ENCODE data around the gene MAB21L2. TPM values are rescaled to one million over a fixed set of nuclear protein-coding genes. Genes with fewer than 3 reads are reported as not detected.

Gene MAB21L2
- total and polyA plus RNA-seq, 2 of the 8 experiments (the other 6 are each of a cell fraction or from before 2014, with no cell fraction given), result 0.03 TPM; not detected in 1

- WGBS, 2 experiments (ENCODE audit: extremely low coverage in 1 of 2, insufficient coverage in 1 of 2, insufficient read length in 1 of 2, insufficient replicate concordance in 2 of 2, low coverage in 1 of 2, low lambda C conversion rate in 2 of 2, missing lambda C conversion rate in 1 of 2), result 1% methylated on average over 62 of the region's 66 CpGs; no CpG with 5 or more reads in 1 of the 2 experiments
- Histone ChIP-seq H2BK15ac (ENCODE audit: low read length) (no peak overlapping the region), H2AK5ac (ENCODE audit: low read depth, low read length) (no peak overlapping the region), H3K14ac (ENCODE audit: insufficient read length) (no peak overlapping the region), H3K23ac (ENCODE audit: insufficient read length) (no peak overlapping the region), H3K27me3 (replicated peaks in 1 of 4; ENCODE audit: control insufficient read depth in 3 of 4, extremely low read depth in 1 of 4, insufficient read depth in 3 of 4, low read length in 3 of 4) (peaks cover 2 to 48% (median 34%) of the 10 kb centered on the region in 4 experiments; a peak in 6 of 7 replicates), H2BK20ac (ENCODE audit: low read length) (no peak overlapping the region), H4K8ac (ENCODE audit: extremely low read depth, insufficient read depth, low read length) (no peak overlapping the region), H2BK120ac (replicated peaks; ENCODE audit: low read depth, low read length) (no peak overlapping the region), H3K56ac (replicated peaks; ENCODE audit: insufficient read length, low read depth, low read length) (no peak overlapping the region), H3K79me2 (ENCODE audit: control insufficient read depth in 1 of 2, insufficient read depth in 2 of 2, low read length in 2 of 2) (no peaks in the 10 kb centered on the region), H3K27ac (ENCODE audit: low read depth, low read length) (no peak overlapping the region), H3K9me3 (ENCODE audit: insufficient read depth in 2 of 2, low read depth in 1 of 2, low read length in 1 of 2) (no peaks in the 10 kb centered on the region), H4K20me1 (replicated peaks in 1 of 2; ENCODE audit: control insufficient read depth in 1 of 2, insufficient read depth in 2 of 2, low read length in 2 of 2) (peaks cover 14 to 20% of the 10 kb centered on the region in 2 experiments), H4K91ac (replicated peaks; ENCODE audit: insufficient read length, low read length) (no peak overlapping the region), H3K79me1 (ENCODE audit: low read depth, low read length) (no peaks in the 10 kb centered on the region; the same call in 1 of the 2 replicates), H3K4me1 (replicated peaks in 1 of 4; ENCODE audit: control insufficient read depth in 3 of 4, insufficient read depth in 4 of 4, low read length in 3 of 4) (peaks cover 6 to 15% (median 8%) of the 10 kb centered on the region in 4 experiments; a peak in 5 of 7 replicates), H4K5ac (ENCODE audit: insufficient read length, low read depth, low read length) (no peak overlapping the region), H3K36me3 (ENCODE audit: control insufficient read depth in 2 of 4, insufficient read depth in 4 of 4, low read length in 3 of 4) (no peaks in the 10 kb centered on the region), H2BK5ac (ENCODE audit: low read depth, low read length) (no peak overlapping the region), H2AFZ (ENCODE audit: low read length) (no peak overlapping the region), H3K4ac (replicated peaks; ENCODE audit: insufficient read length, low read depth, low read length) (no peak overlapping the region), H3K23me2 (ENCODE audit: low read depth, low read length) (peaks cover 27% of the 10 kb centered on the region), H3K9ac (replicated peaks in 1 of 4; ENCODE audit: extremely low read depth in 1 of 4, low read depth in 3 of 4, low read length in 3 of 4) (peak overlapping the region in 2 of 4 experiments; percentile 5 to 13; a peak in 2 of 7 replicates), H3K18ac (ENCODE audit: extremely low read depth, low read length) (no peak overlapping the region), H3K4me2 (ENCODE audit: insufficient read depth in 1 of 2, low read depth in 2 of 2, low read length in 2 of 2) (peak overlapping the region; percentile 63 to 92), H2BK12ac (ENCODE audit: low read depth, low read length) (no peak overlapping the region), H3K4me3 (ENCODE audit: extremely low read depth in 1 of 4, insufficient read depth in 2 of 4, low read depth in 3 of 4, low read length in 4 of 4) (peak overlapping the region; percentile 46 to 69 (median 60))
- DNase-seq (ENCODE audit: low read depth in 1 of 2, low spot score in 2 of 2) (peak in 1 of 2 experiments; percentile 72), FAIRE-seq (no peak)
- ChIA-PET POLR2A (ENCODE audit: partially characterized antibody) (interaction anchor here (0.6 to 2.3 kb wide), 5 partner anchors 9 to 210 kb away, joined by 3 to 11 read pairs (median 4); no protein-coding TSS in a partner anchor), CTCF (ENCODE audit: partially characterized antibody) (interaction anchor here (0.6 to 1.3 kb wide), 3 partner anchors 11 to 281 kb away, joined by 3 to 4 read pairs (median 4); no protein-coding TSS in a partner anchor)
- TF ChIP-seq RNF2 (IDR thresholded peaks at IDR 0.05; ENCODE audit: borderline replicate concordance, low read depth, low read length, missing control alignments, poor library complexity, severe bottlenecking) (peak; percentile 76), CTBP2 (IDR thresholded peaks at IDR 0.05; ENCODE audit: borderline replicate concordance, insufficient read depth, insufficient read length, low read length) (no peak), GTF2F1 (IDR thresholded peaks at IDR 0.05; ENCODE audit: borderline replicate concordance, low read depth, low read length) (no peak), SP4 (IDR thresholded peaks at IDR 0.05; ENCODE audit: low read length) (no peak), ASH2L (IDR thresholded peaks at IDR 0.05; ENCODE audit: low read length) (peak; percentile 93), EZH2 (IDR thresholded peaks at IDR 0.05; ENCODE audit: low read depth, low read length, severe bottlenecking) (peak; percentile 70), BCL11A (IDR thresholded peaks at IDR 0.05; ENCODE audit: low read depth in 2 of 2, low read length in 2 of 2) (no peak), PHF8 (conservative IDR thresholded peaks at IDR 0.05; ENCODE audit: low read depth, low read length) (no peak), TAF1 (IDR thresholded peaks at IDR 0.05; ENCODE audit: low read depth, low read length) (no peak)
- TF ChIP-seq, protein P1, sequence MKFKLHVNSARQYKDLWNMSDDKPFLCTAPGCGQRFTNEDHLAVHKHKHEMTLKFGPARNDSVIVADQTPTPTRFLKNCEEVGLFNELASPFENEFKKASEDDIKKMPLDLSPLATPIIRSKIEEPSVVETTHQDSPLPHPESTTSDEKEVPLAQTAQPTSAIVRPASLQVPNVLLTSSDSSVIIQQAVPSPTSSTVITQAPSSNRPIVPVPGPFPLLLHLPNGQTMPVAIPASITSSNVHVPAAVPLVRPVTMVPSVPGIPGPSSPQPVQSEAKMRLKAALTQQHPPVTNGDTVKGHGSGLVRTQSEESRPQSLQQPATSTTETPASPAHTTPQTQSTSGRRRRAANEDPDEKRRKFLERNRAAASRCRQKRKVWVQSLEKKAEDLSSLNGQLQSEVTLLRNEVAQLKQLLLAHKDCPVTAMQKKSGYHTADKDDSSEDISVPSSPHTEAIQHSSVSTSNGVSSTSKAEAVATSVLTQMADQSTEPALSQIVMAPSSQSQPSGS (IDR thresholded peaks at IDR 0.05; ENCODE audit: low read length), result no peak
These were observed 2.3 kb upstream of the MAB21L2 start for GRCh38 chr4:150579551-150580234.
